Spleen (tissue), 7 donors: ENCODE data around the gene VAV2.

Source experiments
- POLR2A ChIP-seq, 3 donors: fragments of 450-650 bp; IDR thresholded peaks; one replicate each; pipeline ENCODE4 v1.5.1; 2017; ENCODE audit warnings: antibody characterized with exemption in 3 of 3, mild to moderate bottlenecking in 1 of 3
- POLR2AphosphoS5 ChIP-seq, 3 donors: sonication (generic); formaldehyde crosslinking; IDR thresholded peaks; one replicate each; pipeline ENCODE4 v1.5.1; 2017; ENCODE audit warnings: antibody characterized with exemption in 3 of 3
- TF ChIP-seq, protein P1 (sequence below), 11 experiments: fragments of 200-600 bp in 7 of 11; fragments of 450-650 bp in 4 of 11; sonication (generic) in 4 of 11; IDR thresholded peaks in 8 of 11; conservative IDR thresholded peaks in 3 of 11; 1 replicate in 7 of 11; 2 replicates in 4 of 11; pipeline versions ENCODE4 v1.4.0 to v1.8.0; 2016 to 2021; ENCODE audit warnings: antibody characterized with exemption in 11 of 11, inconsistent platforms in 4 of 11, mild to moderate bottlenecking in 1 of 11
- donor health status: DM: no; HTN: no; CAD: no; lungs with moderate emphysema.
- donor health status: DM: no; HTN: no; CAD: no.
- donor health status: DM: no; HTN: no; CAD: no.

DNA sequence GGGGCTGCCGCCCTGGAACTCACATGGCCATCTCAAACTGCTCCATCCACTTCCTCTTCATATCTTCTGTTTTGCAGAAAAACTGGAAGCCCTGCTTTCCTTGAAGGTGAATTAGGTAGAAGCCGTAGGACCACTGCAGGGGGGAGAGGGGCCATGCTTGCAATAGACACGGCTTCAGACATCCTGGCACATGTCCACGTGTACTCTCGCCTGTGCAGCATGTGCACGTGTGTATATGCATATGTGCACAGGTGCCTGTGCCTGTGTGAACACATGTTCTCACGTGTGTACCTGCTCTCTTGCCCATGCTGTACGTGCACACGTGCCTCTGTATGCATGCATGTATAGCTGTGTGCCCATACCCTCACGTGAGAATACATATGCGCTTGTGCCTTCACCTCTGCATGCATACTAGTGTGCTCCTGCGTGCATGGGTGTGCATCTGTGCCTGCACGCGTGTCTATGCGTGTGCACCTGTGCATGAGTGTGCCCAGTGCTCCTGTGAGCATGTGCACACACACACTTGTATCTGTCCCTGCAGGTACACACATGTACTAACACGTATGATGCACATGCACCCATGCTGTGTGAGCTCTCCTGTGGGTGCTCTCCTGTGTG is 206.3 kb downstream of the VAV2 start:
- TF ChIP-seq, protein P1, sequence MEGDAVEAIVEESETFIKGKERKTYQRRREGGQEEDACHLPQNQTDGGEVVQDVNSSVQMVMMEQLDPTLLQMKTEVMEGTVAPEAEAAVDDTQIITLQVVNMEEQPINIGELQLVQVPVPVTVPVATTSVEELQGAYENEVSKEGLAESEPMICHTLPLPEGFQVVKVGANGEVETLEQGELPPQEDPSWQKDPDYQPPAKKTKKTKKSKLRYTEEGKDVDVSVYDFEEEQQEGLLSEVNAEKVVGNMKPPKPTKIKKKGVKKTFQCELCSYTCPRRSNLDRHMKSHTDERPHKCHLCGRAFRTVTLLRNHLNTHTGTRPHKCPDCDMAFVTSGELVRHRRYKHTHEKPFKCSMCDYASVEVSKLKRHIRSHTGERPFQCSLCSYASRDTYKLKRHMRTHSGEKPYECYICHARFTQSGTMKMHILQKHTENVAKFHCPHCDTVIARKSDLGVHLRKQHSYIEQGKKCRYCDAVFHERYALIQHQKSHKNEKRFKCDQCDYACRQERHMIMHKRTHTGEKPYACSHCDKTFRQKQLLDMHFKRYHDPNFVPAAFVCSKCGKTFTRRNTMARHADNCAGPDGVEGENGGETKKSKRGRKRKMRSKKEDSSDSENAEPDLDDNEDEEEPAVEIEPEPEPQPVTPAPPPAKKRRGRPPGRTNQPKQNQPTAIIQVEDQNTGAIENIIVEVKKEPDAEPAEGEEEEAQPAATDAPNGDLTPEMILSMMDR (IDR thresholded peaks at IDR 0.05 in 8 of 11, conservative IDR thresholded peaks at IDR 0.05 in 3 of 11) = no peak
- TF ChIP-seq POLR2A (IDR thresholded peaks at IDR 0.05) (no peak), POLR2AphosphoS5 (IDR thresholded peaks at IDR 0.05) (no peak)
